ENCODE measurements around the gene STAU1. TPM values are rescaled to one million over a fixed set of nuclear protein-coding genes. Genes with fewer than 3 reads are reported as not detected.
A peak's percentile ranks its signal among the peaks of the same experiment; 100 is the strongest.
"Not testable (repeated sequence)": the region's sequence is repeated elsewhere in the genome, so short reads cannot be mapped to it uniquely, and the experiment has no call there.

Gene STAU1
- total RNA-seq, 1 experiment from 2014 or later = 34.0 TPM

GRCh38 chr20:49140411-49140810 lies 47.7 kb downstream of the STAU1 start:
- no peak overlapping the region for H3K9ac ChIP-seq (ENCODE audit: low read length)
- no peaks in the 10 kb centered on the region for H3K27me3 ChIP-seq (ENCODE audit: low read length)
- H3K36me3 ChIP-seq (ENCODE audit: insufficient read depth, low read length) = peaks cover 15% of the 10 kb centered on the region; the same call in 1 of the 2 replicates
- H3K9me3 ChIP-seq (ENCODE audit: low read length) = no peaks in the 10 kb centered on the region
- H2AFZ ChIP-seq (ENCODE audit: low read length) = no peak overlapping the region
- no peaks in the 10 kb centered on the region for H3K9me2 ChIP-seq (replicated peaks; ENCODE audit: insufficient read depth, low read length)
- H3K27ac ChIP-seq (ENCODE audit: low read length) = no peak overlapping the region
- H3K79me2 ChIP-seq (ENCODE audit: low read length) = peaks cover 42% of the 10 kb centered on the region
- no peak overlapping the region for H3K4me2 ChIP-seq (ENCODE audit: low read depth, low read length, poor library complexity, severe bottlenecking)
- DNase-seq = no peak
- H3K4me1 ChIP-seq (ENCODE audit: low read length) = no peaks in the 10 kb centered on the region
- no peak overlapping the region for H3K4me3 ChIP-seq (ENCODE audit: low read length)
- no peaks in the 10 kb centered on the region for H4K20me1 ChIP-seq (ENCODE audit: insufficient read depth, low read depth, low read length)

- Histone ChIP-seq H3K36me3 (ENCODE audit: insufficient read depth, low read length) (peaks cover 3% of the 10 kb centered on the region; the same call in 1 of the 2 replicates), H3K9me3 (ENCODE audit: low read length) (no peaks in the 10 kb centered on the region), H3K4me3 (ENCODE audit: low read length) (no peak overlapping the region), H2AFZ (ENCODE audit: low read length) (no peak overlapping the region), H3K9ac (ENCODE audit: low read length) (no peak overlapping the region), H3K27ac (ENCODE audit: low read length) (no peak overlapping the region), H3K4me2 (ENCODE audit: low read depth, low read length, poor library complexity, severe bottlenecking) (no peak overlapping the region), H3K79me2 (ENCODE audit: low read length) (peaks cover 30% of the 10 kb centered on the region), H4K20me1 (ENCODE audit: insufficient read depth, low read depth, low read length) (no peaks in the 10 kb centered on the region), H3K4me1 (ENCODE audit: low read length) (no peaks in the 10 kb centered on the region), H3K9me2 (replicated peaks; ENCODE audit: insufficient read depth, low read length) (no peaks in the 10 kb centered on the region), H3K27me3 (ENCODE audit: low read length) (no peaks in the 10 kb centered on the region)
- no peak for DNase-seq
Observed at GRCh38 chr20:49138431-49138830, 49.7 kb downstream of the STAU1 start.

- Histone ChIP-seq H4K20me1 (ENCODE audit: insufficient read depth, low read depth, low read length) (no peaks in the 10 kb centered on the region), H3K4me2 (ENCODE audit: low read depth, low read length, poor library complexity, severe bottlenecking) (no peak overlapping the region), H3K79me2 (ENCODE audit: low read length) (peaks cover 27% of the 10 kb centered on the region), H3K4me3 (ENCODE audit: low read length) (no peak overlapping the region), H3K9me2 (replicated peaks; ENCODE audit: insufficient read depth, low read length) (no peaks in the 10 kb centered on the region), H3K4me1 (ENCODE audit: low read length) (no peaks in the 10 kb centered on the region), H3K27ac (ENCODE audit: low read length) (no peak overlapping the region), H3K27me3 (ENCODE audit: low read length) (no peaks in the 10 kb centered on the region), H3K36me3 (ENCODE audit: insufficient read depth, low read length) (peaks cover 4% of the 10 kb centered on the region; the same call in 1 of the 2 replicates), H3K9ac (ENCODE audit: low read length) (no peak overlapping the region), H2AFZ (ENCODE audit: low read length) (no peak overlapping the region), H3K9me3 (ENCODE audit: low read length) (no peaks in the 10 kb centered on the region)
- no peak for DNase-seq
Observed at GRCh38 chr20:49136817-49137571, 51.1 kb downstream of the STAU1 start.

- H3K79me2 ChIP-seq (ENCODE audit: low read length) = peaks cover 29% of the 10 kb centered on the region
- H3K9me2 ChIP-seq (replicated peaks; ENCODE audit: insufficient read depth, low read length); H3K27me3 ChIP-seq (ENCODE audit: low read length); H3K9me3 ChIP-seq (ENCODE audit: low read length); H3K4me3 ChIP-seq (ENCODE audit: low read length); DNase-seq; H2AFZ ChIP-seq (ENCODE audit: low read length); H3K27ac ChIP-seq (ENCODE audit: low read length); H3K4me1 ChIP-seq (ENCODE audit: low read length); H3K36me3 ChIP-seq (ENCODE audit: insufficient read depth, low read length); H3K4me2 ChIP-seq (ENCODE audit: low read depth, low read length, poor library complexity, severe bottlenecking); H3K9ac ChIP-seq (ENCODE audit: low read length); H4K20me1 ChIP-seq (ENCODE audit: insufficient read depth, low read depth, low read length): not testable (repeated sequence)
Observed at GRCh38 chr20:49134797-49135196, 53.3 kb downstream of the STAU1 start.

GRCh38 chr20:49133571-49133970 lies 54.6 kb downstream of the STAU1 start:
- Histone ChIP-seq H3K4me2 (ENCODE audit: low read depth, low read length, poor library complexity, severe bottlenecking) (no peak overlapping the region), H3K79me2 (ENCODE audit: low read length) (peaks cover 24% of the 10 kb centered on the region), H2AFZ (ENCODE audit: low read length) (no peak overlapping the region), H3K27me3 (ENCODE audit: low read length) (no peaks in the 10 kb centered on the region), H3K4me3 (ENCODE audit: low read length) (no peak overlapping the region), H3K9me3 (ENCODE audit: low read length) (no peaks in the 10 kb centered on the region), H3K27ac (ENCODE audit: low read length) (no peak overlapping the region), H3K36me3 (ENCODE audit: insufficient read depth, low read length) (peaks cover 7% of the 10 kb centered on the region; the same call in 1 of the 2 replicates), H3K9ac (ENCODE audit: low read length) (no peak overlapping the region), H3K9me2 (replicated peaks; ENCODE audit: insufficient read depth, low read length) (no peaks in the 10 kb centered on the region), H4K20me1 (ENCODE audit: insufficient read depth, low read depth, low read length) (no peaks in the 10 kb centered on the region), H3K4me1 (ENCODE audit: low read length) (no peaks in the 10 kb centered on the region)
- no peak for DNase-seq

GRCh38 chr20:49132995-49133478 lies 55.1 kb downstream of the STAU1 start:
- no peaks in the 10 kb centered on the region for H3K9me2 ChIP-seq (replicated peaks; ENCODE audit: insufficient read depth, low read length)
- no peak overlapping the region for H3K4me2 ChIP-seq (ENCODE audit: low read depth, low read length, poor library complexity, severe bottlenecking)
- peaks cover 21% of the 10 kb centered on the region for H3K79me2 ChIP-seq (ENCODE audit: low read length)
- H3K27ac ChIP-seq (ENCODE audit: low read length) = no peak overlapping the region
- peaks cover 12% of the 10 kb centered on the region; the same call in 1 of the 2 replicates for H3K36me3 ChIP-seq (ENCODE audit: insufficient read depth, low read length)
- H3K9me3 ChIP-seq (ENCODE audit: low read length) = no peaks in the 10 kb centered on the region
- no peak overlapping the region for H3K4me3 ChIP-seq (ENCODE audit: low read length)
- H2AFZ ChIP-seq (ENCODE audit: low read length) = no peak overlapping the region
- H3K4me1 ChIP-seq (ENCODE audit: low read length) = no peaks in the 10 kb centered on the region
- H3K9ac ChIP-seq (ENCODE audit: low read length) = no peak overlapping the region
- DNase-seq = peak; percentile 85
- H4K20me1 ChIP-seq (ENCODE audit: insufficient read depth, low read depth, low read length) = no peaks in the 10 kb centered on the region
- no peaks in the 10 kb centered on the region for H3K27me3 ChIP-seq (ENCODE audit: low read length)

GRCh38 chr20:49123982-49124381 lies 64.2 kb downstream of the STAU1 start:
- H3K36me3 ChIP-seq (ENCODE audit: insufficient read depth, low read length) = peaks cover 25% of the 10 kb centered on the region; the same call in 1 of the 2 replicates
- no peak overlapping the region for H2AFZ ChIP-seq (ENCODE audit: low read length)
- H3K4me3 ChIP-seq (ENCODE audit: low read length) = no peak overlapping the region
- H3K4me1 ChIP-seq (ENCODE audit: low read length) = no peaks in the 10 kb centered on the region
- H3K79me2 ChIP-seq (ENCODE audit: low read length) = peaks cover 6% of the 10 kb centered on the region
- H3K27me3 ChIP-seq (ENCODE audit: low read length) = no peaks in the 10 kb centered on the region
- H3K9ac ChIP-seq (ENCODE audit: low read length) = no peak overlapping the region
- DNase-seq = no peak
- H3K27ac ChIP-seq (ENCODE audit: low read length) = no peak overlapping the region
- H3K9me3 ChIP-seq (ENCODE audit: low read length) = no peaks in the 10 kb centered on the region
- no peaks in the 10 kb centered on the region for H3K9me2 ChIP-seq (replicated peaks; ENCODE audit: insufficient read depth, low read length)
- no peak overlapping the region for H3K4me2 ChIP-seq (ENCODE audit: low read depth, low read length, poor library complexity, severe bottlenecking)
- no peaks in the 10 kb centered on the region for H4K20me1 ChIP-seq (ENCODE audit: insufficient read depth, low read depth, low read length)

GRCh38 chr20:49122920-49123319 lies 65.2 kb downstream of the STAU1 start:
- Histone ChIP-seq H3K4me3 (ENCODE audit: low read length) (no peak overlapping the region), H3K27ac (ENCODE audit: low read length) (no peak overlapping the region)

More at GRCh38 chr20:49122920-49123319, 65.2 kb downstream of the STAU1 start:
- Histone ChIP-seq H4K20me1 (ENCODE audit: insufficient read depth, low read depth, low read length) (no peaks in the 10 kb centered on the region), H3K9me3 (ENCODE audit: low read length) (no peaks in the 10 kb centered on the region), H3K36me3 (ENCODE audit: insufficient read depth, low read length) (peaks cover 24% of the 10 kb centered on the region; the same call in 1 of the 2 replicates), H3K9me2 (replicated peaks; ENCODE audit: insufficient read depth, low read length) (no peaks in the 10 kb centered on the region), H3K4me2 (ENCODE audit: low read depth, low read length, poor library complexity, severe bottlenecking) (no peak overlapping the region), H3K4me1 (ENCODE audit: low read length) (no peaks in the 10 kb centered on the region), H3K9ac (ENCODE audit: low read length) (no peak overlapping the region), H2AFZ (ENCODE audit: low read length) (no peak overlapping the region), H3K27me3 (ENCODE audit: low read length) (no peaks in the 10 kb centered on the region), H3K79me2 (ENCODE audit: low read length) (peaks cover 6% of the 10 kb centered on the region)
- DNase-seq = no peak

All from Karpas-422 (cell line).